K562 (cell line): ENCODE data around the gene API5. TPM values are rescaled to one million over a fixed set of nuclear protein-coding genes. Genes with fewer than 3 reads are reported as not detected.

ENCODE experiments used
- ATAC-seq: fragments of 200-7000 bp; cut with Tn5 transposase; 3 replicates; pipeline ENCODE4 v1.9.1; 2020; ENCODE audit warnings: moderate library complexity
- BruUV-seq: library from RNA; stranded (reverse); fragments of 400-500 nt; replicated peaks from 2 replicates; lab custom pipeline; 2021; lab: Mats Ljungman, UMichigan
- CTCF ChIA-PET: fragments of 300-600 bp; formaldehyde crosslinking; extraction: SDS; loops from one replicate; lab custom pipeline; 2021; ENCODE audit warnings: low intra/inter-chr PET ratio; lab: Yijun Ruan, JAX
- POLR2A ChIA-PET: fragments of 300-600, 350-650 bp; sonication (Branson Sonifier 250); formaldehyde crosslinking; extraction: SDS; loops from one replicate; lab custom pipeline; 2021; ENCODE audit warnings: antibody characterized with exemption, inconsistent platforms; lab: Yijun Ruan, JAX
- DNase-seq, 4 experiments: peaks; one replicate each; pipeline versions ENCODE4 v3.0.0 to v3.0.0-alpha.2; 2011 to 2018; ENCODE audit warnings: low spot score in 3 of 4, mixed read lengths in 3 of 4; ENCODE audit errors: extremely low read depth in 1 of 4
- FAIRE-seq: peaks from 2 replicates; lab custom pipeline; 2011; peaks lifted over from hg19 to GRCh38; lab: Jason Lieb, UNC
- H2AFZ ChIP-seq: 2 replicates; pipeline ENCODE4 v1.6.0; 2011; ENCODE audit warnings: low read depth, low read length, control low read depth, inconsistent platforms
- H3K27ac ChIP-seq: fragments of 200-600 bp; 3 replicates; pipeline ENCODE4 v1.8.0; 2011; ENCODE audit warnings: low read depth, mild to moderate bottlenecking, control low read depth, inconsistent platforms, low read length, moderate library complexity, mixed read lengths; ENCODE audit errors: extremely low read depth
- H3K27me3 ChIP-seq, 2 experiments: fragments of 300-600 bp in 1 of 2; 2 replicates in 1 of 2; 3 replicates in 1 of 2; pipeline versions ENCODE4 v1.6.0 to v1.8.0; 2011; ENCODE audit warnings: inconsistent platforms in 2 of 2, low read length in 2 of 2, mild to moderate bottlenecking in 1 of 2, mixed read lengths in 1 of 2, moderate library complexity in 1 of 2; ENCODE audit not compliant: control insufficient read depth in 2 of 2, insufficient read depth in 2 of 2
- H3K36me3 ChIP-seq: fragments of 300-600 bp; 3 replicates; pipeline ENCODE4 v1.8.0; 2011; ENCODE audit warnings: mild to moderate bottlenecking, low read length, inconsistent platforms; ENCODE audit not compliant: control insufficient read depth, insufficient read depth
- H3K4me1 ChIP-seq, 2 experiments: fragments of 200-600 bp in 1 of 2; replicated peaks in 1 of 2; 2 replicates in 1 of 2; 3 replicates in 1 of 2; pipeline versions ENCODE4 v1.5.1 to v1.8.0; 2011; ENCODE audit warnings: inconsistent platforms in 2 of 2, low read length in 2 of 2, mild to moderate bottlenecking in 1 of 2, mixed read lengths in 1 of 2, moderate library complexity in 1 of 2; ENCODE audit not compliant: control insufficient read depth in 2 of 2, insufficient read depth in 2 of 2
- H3K4me2 ChIP-seq: 2 replicates; pipeline ENCODE4 v1.6.1; 2011; ENCODE audit warnings: low read length, control low read depth, inconsistent platforms, mixed read lengths; ENCODE audit not compliant: insufficient read depth
- H3K4me3 ChIP-seq: fragments of 200-600 bp; sonication (generic), shearing (Covaris generic); 2 replicates; pipeline ENCODE4 v1.5.1; 2016; ENCODE audit warnings: control low read depth, inconsistent platforms
- H3K79me2 ChIP-seq: fragments of 200-600 bp; 3 replicates; pipeline ENCODE4 v1.8.0; 2011; ENCODE audit warnings: low read length, inconsistent platforms; ENCODE audit not compliant: control insufficient read depth, insufficient read depth
- H3K9ac ChIP-seq, 2 experiments: 2 replicates each; pipeline versions ENCODE4 v1.6.0 to v1.6.1; 2011; ENCODE audit warnings: low read depth in 2 of 2, low read length in 2 of 2, control low read depth in 1 of 2, inconsistent platforms in 1 of 2, mild to moderate bottlenecking in 1 of 2, mixed read lengths in 1 of 2; ENCODE audit not compliant: insufficient read depth in 1 of 2
- H3K9me1 ChIP-seq: one replicate; pipeline ENCODE4 v1.6.0; 2011; ENCODE audit warnings: inconsistent platforms, mild to moderate bottlenecking, low read length, moderate library complexity; ENCODE audit not compliant: control insufficient read depth, insufficient read depth
- H3K9me3 ChIP-seq: replicated peaks from 2 replicates; pipeline ENCODE4 v1.5.1; 2011; ENCODE audit warnings: low read depth, low read length, inconsistent platforms; ENCODE audit not compliant: control insufficient read depth, insufficient read depth
- H4K20me1 ChIP-seq: replicated peaks from 2 replicates; pipeline ENCODE4 v1.6.1; 2011; ENCODE audit warnings: low read length, inconsistent platforms, mixed read lengths; ENCODE audit not compliant: control insufficient read depth, insufficient read depth
- CEBPB ChIP-seq: fragments of 450-650 bp; IDR thresholded peaks from 2 replicates; pipeline ENCODE4 v1.6.1; 2016; ENCODE audit warnings: missing genetic modification characterization, missing compliant biosample characterization
- CEBPG ChIP-seq, 3 experiments: fragments of 200-800 bp in 1 of 3; sonication (Bioruptor generic) in 1 of 3; sonication (generic) in 1 of 3; formaldehyde crosslinking in 1 of 3; IDR thresholded peaks in 2 of 3; conservative IDR thresholded peaks in 1 of 3; 2 replicates each; pipeline versions ENCODE4 v1.6.1 to v1.8.0; 2016 to 2022; ENCODE audit warnings: missing compliant biosample characterization in 2 of 3, missing genetic modification characterization in 2 of 3, mild to moderate bottlenecking in 1 of 3, missing genetic modification reagents in 1 of 3
- CSDE1 ChIP-seq, 2 experiments: fragments of 450-650 bp; IDR thresholded peaks; 2 replicates each; pipeline ENCODE4 v1.6.1; 2016; ENCODE audit warnings: mild to moderate bottlenecking in 1 of 2
- NKRF ChIP-seq: fragments of 450-650 bp; IDR thresholded peaks from 2 replicates; pipeline ENCODE4 v1.6.1; 2016; ENCODE audit warnings: borderline replicate concordance
- ZEB2 ChIP-seq: fragments of 450-650 bp; IDR thresholded peaks from 2 replicates; pipeline ENCODE4 v1.6.1; 2016
- WGBS: fragments of 100-300 bp; shearing (Covaris generic); methylation state at CpG from one replicate; pipeline ENCODE4 v1.1.6; 2016; ENCODE audit warnings: low coverage, mixed read lengths; ENCODE audit not compliant: insufficient coverage; ENCODE audit errors: missing lambda C conversion rate; 5-methylcytosine and 5-hydroxymethylcytosine counted together
- in situ Hi-C: fragments of 300-500 bp; cut with MboI; formaldehyde crosslinking; loops from 4 replicates; pipeline ENCODE4 v1.15.0; 2018; ENCODE audit warnings: inconsistent platforms, mixed read lengths
- intact Hi-C: fragments of 100-400 bp; cut with micrococcal nuclease; formaldehyde crosslinking; loops from 2 replicates; pipeline ENCODE4 v1.14.2; 2022
- polyA plus RNA-seq, 8 experiments: library from polyadenylated mRNA; depleted of rRNA in 4 of 8; stranded (reverse) in 5 of 8; unstranded in 3 of 8; fragments of >200 nt; fragmentation: Nextera tagmentation in 2 of 8; fragmentation: Illumina TruSeq in 1 of 8; extraction: Ambion mirVana in 2 of 8; extraction: Trizol in 1 of 8; gene quantifications; 2 replicates each; pipeline versions ENCODE4 v1.2.1 to v1.2.3, GENCODE V29; 2011 to 2014; ENCODE audit warnings: inconsistent platforms in 1 of 8, missing spikeins in 1 of 8
- total RNA-seq, 7 experiments: library from RNA; depleted of rRNA in 6 of 7; stranded (reverse); fragments of >200 nt in 6 of 7; fragmentation: Illumina TruSeq in 2 of 7; extraction: Trizol in 2 of 7; gene quantifications; 2 replicates each; pipeline versions ENCODE4 v1.2.1 to v1.2.3, GENCODE V29; 2011 to 2021; ENCODE audit warnings: low replicate concordance in 1 of 7
- TF ChIP-seq, protein P1 (sequence below): sonication (generic); formaldehyde crosslinking; IDR thresholded peaks from 2 replicates; pipeline ENCODE4 v1.8.0; 2022; ENCODE audit warnings: missing genetic modification reagents, mild to moderate bottlenecking, moderate library complexity, borderline replicate concordance

The API5 gene
- total and polyA plus RNA-seq, 9 of the 15 experiments (the other 6 are each of a cell fraction or from before 2014, with no cell fraction given) = 59.8 to 146 (median 123) TPM

GRCh38 chr11:43270468-43270867 is 41.3 kb upstream of the API5 start:
- DNase-seq (no peak), FAIRE-seq (no peak), ATAC-seq (no peak)
- Histone ChIP-seq H3K4me1 (no peaks in the 10 kb centered on the region), H3K9me3 (no peaks in the 10 kb centered on the region), H3K27ac (no peak overlapping the region), H4K20me1 (no peaks in the 10 kb centered on the region), H3K9me1 (no peaks in the 10 kb centered on the region), H2AFZ (no peak overlapping the region), H3K36me3 (no peaks in the 10 kb centered on the region), H3K4me2 (no peak overlapping the region), H3K9ac (no peak overlapping the region), H3K27me3 (no peaks in the 10 kb centered on the region), H3K79me2 (no peaks in the 10 kb centered on the region), H3K4me3 (no peak overlapping the region)
- intact Hi-C loops = no loop called here
- TF ChIP-seq ZEB2 = no peak
- TF ChIP-seq NKRF = no peak
- no peak for TF ChIP-seq CSDE1 (IDR thresholded peaks at IDR 0.05)
- no peak for TF ChIP-seq CEBPG (CRISPR knock-in tag; IDR thresholded peaks at IDR 0.05)
- peak in 1 of 2 experiments; percentile 62; a peak in 2 of 4 replicates for TF ChIP-seq CEBPG (tag; conservative IDR thresholded peaks at IDR 0.05 in 1 of 2, IDR thresholded peaks at IDR 0.05 in 1 of 2)
- TF ChIP-seq, protein P1, sequence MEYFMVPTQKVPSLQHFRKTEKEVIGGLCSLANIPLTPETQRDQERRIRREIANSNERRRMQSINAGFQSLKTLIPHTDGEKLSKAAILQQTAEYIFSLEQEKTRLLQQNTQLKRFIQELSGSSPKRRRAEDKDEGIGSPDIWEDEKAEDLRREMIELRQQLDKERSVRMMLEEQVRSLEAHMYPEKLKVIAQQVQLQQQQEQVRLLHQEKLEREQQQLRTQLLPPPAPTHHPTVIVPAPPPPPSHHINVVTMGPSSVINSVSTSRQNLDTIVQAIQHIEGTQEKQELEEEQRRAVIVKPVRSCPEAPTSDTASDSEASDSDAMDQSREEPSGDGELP (CRISPR knock-in tag) = no peak
- peak; percentile 62 for TF ChIP-seq CEBPB (tag)
- in situ Hi-C loops = no loop called here
- ChIA-PET CTCF (no interaction called here), POLR2A (no interaction called here)
- no TSS peak for BruUV-seq
- WGBS = 0% methylated on average over 2 of the region's 2 CpGs
